K562 (cell line): Measurements from ENCODE around the gene SETSIP. TPM values are rescaled to one million over a fixed set of nuclear protein-coding genes. Genes with fewer than 3 reads are reported as not detected.

Source experiments
- ATAC-seq: fragments of 200-7000 bp; cut with Tn5 transposase; 3 replicates; pipeline ENCODE4 v1.9.1; 2020; ENCODE audit warnings: moderate library complexity
- BruUV-seq: library from RNA; stranded (reverse); fragments of 400-500 nt; replicated peaks from 2 replicates; lab custom pipeline; 2021; lab: Mats Ljungman, UMichigan
- CTCF ChIA-PET: fragments of 300-600 bp; formaldehyde crosslinking; extraction: SDS; loops from one replicate; lab custom pipeline; 2021; ENCODE audit warnings: low intra/inter-chr PET ratio; lab: Yijun Ruan, JAX
- POLR2A ChIA-PET: fragments of 300-600, 350-650 bp; sonication (Branson Sonifier 250); formaldehyde crosslinking; extraction: SDS; loops from one replicate; lab custom pipeline; 2021; ENCODE audit warnings: antibody characterized with exemption, inconsistent platforms; lab: Yijun Ruan, JAX
- DNase-seq, 4 experiments: peaks; one replicate each; pipeline versions ENCODE4 v3.0.0 to v3.0.0-alpha.2; 2011 to 2018; ENCODE audit warnings: low spot score in 3 of 4, mixed read lengths in 3 of 4; ENCODE audit errors: extremely low read depth in 1 of 4
- FAIRE-seq: peaks from 2 replicates; lab custom pipeline; 2011; peaks lifted over from hg19 to GRCh38; lab: Jason Lieb, UNC
- H2AFZ ChIP-seq: 2 replicates; pipeline ENCODE4 v1.6.0; 2011; ENCODE audit warnings: low read depth, low read length, control low read depth, inconsistent platforms
- H3K27ac ChIP-seq: fragments of 200-600 bp; 3 replicates; pipeline ENCODE4 v1.8.0; 2011; ENCODE audit warnings: low read depth, mild to moderate bottlenecking, control low read depth, inconsistent platforms, low read length, moderate library complexity, mixed read lengths; ENCODE audit errors: extremely low read depth
- H3K27me3 ChIP-seq, 2 experiments: fragments of 300-600 bp in 1 of 2; 2 replicates in 1 of 2; 3 replicates in 1 of 2; pipeline versions ENCODE4 v1.6.0 to v1.8.0; 2011; ENCODE audit warnings: inconsistent platforms in 2 of 2, low read length in 2 of 2, mild to moderate bottlenecking in 1 of 2, mixed read lengths in 1 of 2, moderate library complexity in 1 of 2; ENCODE audit not compliant: control insufficient read depth in 2 of 2, insufficient read depth in 2 of 2
- H3K36me3 ChIP-seq: fragments of 300-600 bp; 3 replicates; pipeline ENCODE4 v1.8.0; 2011; ENCODE audit warnings: mild to moderate bottlenecking, low read length, inconsistent platforms; ENCODE audit not compliant: control insufficient read depth, insufficient read depth
- H3K4me1 ChIP-seq, 2 experiments: fragments of 200-600 bp in 1 of 2; replicated peaks in 1 of 2; 2 replicates in 1 of 2; 3 replicates in 1 of 2; pipeline versions ENCODE4 v1.5.1 to v1.8.0; 2011; ENCODE audit warnings: inconsistent platforms in 2 of 2, low read length in 2 of 2, mild to moderate bottlenecking in 1 of 2, mixed read lengths in 1 of 2, moderate library complexity in 1 of 2; ENCODE audit not compliant: control insufficient read depth in 2 of 2, insufficient read depth in 2 of 2
- H3K4me2 ChIP-seq: 2 replicates; pipeline ENCODE4 v1.6.1; 2011; ENCODE audit warnings: low read length, control low read depth, inconsistent platforms, mixed read lengths; ENCODE audit not compliant: insufficient read depth
- H3K4me3 ChIP-seq: fragments of 200-600 bp; sonication (generic), shearing (Covaris generic); 2 replicates; pipeline ENCODE4 v1.5.1; 2016; ENCODE audit warnings: control low read depth, inconsistent platforms
- H3K79me2 ChIP-seq: fragments of 200-600 bp; 3 replicates; pipeline ENCODE4 v1.8.0; 2011; ENCODE audit warnings: low read length, inconsistent platforms; ENCODE audit not compliant: control insufficient read depth, insufficient read depth
- H3K9ac ChIP-seq, 2 experiments: 2 replicates each; pipeline versions ENCODE4 v1.6.0 to v1.6.1; 2011; ENCODE audit warnings: low read depth in 2 of 2, low read length in 2 of 2, control low read depth in 1 of 2, inconsistent platforms in 1 of 2, mild to moderate bottlenecking in 1 of 2, mixed read lengths in 1 of 2; ENCODE audit not compliant: insufficient read depth in 1 of 2
- H3K9me1 ChIP-seq: one replicate; pipeline ENCODE4 v1.6.0; 2011; ENCODE audit warnings: inconsistent platforms, mild to moderate bottlenecking, low read length, moderate library complexity; ENCODE audit not compliant: control insufficient read depth, insufficient read depth
- H3K9me3 ChIP-seq: replicated peaks from 2 replicates; pipeline ENCODE4 v1.5.1; 2011; ENCODE audit warnings: low read depth, low read length, inconsistent platforms; ENCODE audit not compliant: control insufficient read depth, insufficient read depth
- H4K20me1 ChIP-seq: replicated peaks from 2 replicates; pipeline ENCODE4 v1.6.1; 2011; ENCODE audit warnings: low read length, inconsistent platforms, mixed read lengths; ENCODE audit not compliant: control insufficient read depth, insufficient read depth
- CEBPG ChIP-seq, 3 experiments: fragments of 200-800 bp in 1 of 3; sonication (Bioruptor generic) in 1 of 3; sonication (generic) in 1 of 3; formaldehyde crosslinking in 1 of 3; IDR thresholded peaks in 2 of 3; conservative IDR thresholded peaks in 1 of 3; 2 replicates each; pipeline versions ENCODE4 v1.6.1 to v1.8.0; 2016 to 2022; ENCODE audit warnings: missing compliant biosample characterization in 2 of 3, missing genetic modification characterization in 2 of 3, mild to moderate bottlenecking in 1 of 3, missing genetic modification reagents in 1 of 3
- FOXJ3 ChIP-seq: sonication (generic); formaldehyde crosslinking; IDR thresholded peaks from 2 replicates; pipeline ENCODE4 v1.4.0; 2020; ENCODE audit warnings: mild to moderate bottlenecking, missing genetic modification reagents
- HMG20B ChIP-seq: fragments of 250-450 bp; sonication (Bioruptor Pico); IDR thresholded peaks from 2 replicates; pipeline ENCODE4 v1.5.0; 2021; ENCODE audit warnings: mild to moderate bottlenecking
- HNRNPUL1 ChIP-seq: fragments of 200-400 bp; formaldehyde crosslinking; IDR thresholded peaks from 2 replicates; pipeline ENCODE4 v1.6.1; 2017; ENCODE audit warnings: low read length
- KDM4B ChIP-seq, 2 experiments: fragments of 450-650 bp in 1 of 2; sonication (generic) in 1 of 2; IDR thresholded peaks; 2 replicates each; pipeline ENCODE4 v1.6.1; 2016 to 2017; ENCODE audit warnings: borderline replicate concordance in 2 of 2, antibody characterized with exemption in 1 of 2, low read depth in 1 of 2, mild to moderate bottlenecking in 1 of 2
- MCM3 ChIP-seq: fragments of 450-650 bp; IDR thresholded peaks from 2 replicates; pipeline ENCODE4 v1.6.1; 2016
- MEIS2 ChIP-seq: fragments of 450-650 bp; IDR thresholded peaks from 2 replicates; pipeline ENCODE4 v1.6.1; 2014; ENCODE audit warnings: mild to moderate bottlenecking; ENCODE audit not compliant: partially characterized antibody
- PML ChIP-seq: IDR thresholded peaks from 2 replicates; pipeline ENCODE4 v1.6.1; 2012; ENCODE audit warnings: low read length, inconsistent platforms
- SMARCE1 ChIP-seq: fragments of 450-650 bp; IDR thresholded peaks from 2 replicates; pipeline ENCODE4 v1.7.1; 2016; ENCODE audit warnings: mild to moderate bottlenecking
- ZNF165 ChIP-seq: fragments of 250-450 bp; sonication (Bioruptor Pico); IDR thresholded peaks from 2 replicates; pipeline ENCODE4 v1.4.0; 2020; ENCODE audit warnings: borderline replicate concordance
- ZNF212 ChIP-seq: fragments of 450-650 bp; formaldehyde crosslinking; IDR thresholded peaks from 2 replicates; pipeline ENCODE4 v1.4.0; 2020; ENCODE audit warnings: mild to moderate bottlenecking
- ZSCAN32 ChIP-seq: fragments of 450-650 bp; formaldehyde crosslinking; IDR thresholded peaks from 2 replicates; pipeline ENCODE4 v1.4.0; 2020; ENCODE audit warnings: mild to moderate bottlenecking, moderate library complexity
- WGBS: fragments of 100-300 bp; shearing (Covaris generic); methylation state at CpG from one replicate; pipeline ENCODE4 v1.1.6; 2016; ENCODE audit warnings: low coverage, mixed read lengths; ENCODE audit not compliant: insufficient coverage; ENCODE audit errors: missing lambda C conversion rate; 5-methylcytosine and 5-hydroxymethylcytosine counted together
- in situ Hi-C: fragments of 300-500 bp; cut with MboI; formaldehyde crosslinking; loops from 4 replicates; pipeline ENCODE4 v1.15.0; 2018; ENCODE audit warnings: inconsistent platforms, mixed read lengths
- intact Hi-C: fragments of 100-400 bp; cut with micrococcal nuclease; formaldehyde crosslinking; loops from 2 replicates; pipeline ENCODE4 v1.14.2; 2022
- polyA plus RNA-seq, 8 experiments: library from polyadenylated mRNA; depleted of rRNA in 4 of 8; stranded (reverse) in 5 of 8; unstranded in 3 of 8; fragments of >200 nt; fragmentation: Nextera tagmentation in 2 of 8; fragmentation: Illumina TruSeq in 1 of 8; extraction: Ambion mirVana in 2 of 8; extraction: Trizol in 1 of 8; gene quantifications; 2 replicates each; pipeline versions ENCODE4 v1.2.1 to v1.2.3, GENCODE V29; 2011 to 2014; ENCODE audit warnings: inconsistent platforms in 1 of 8, missing spikeins in 1 of 8
- total RNA-seq, 7 experiments: library from RNA; depleted of rRNA in 6 of 7; stranded (reverse); fragments of >200 nt in 6 of 7; fragmentation: Illumina TruSeq in 2 of 7; extraction: Trizol in 2 of 7; gene quantifications; 2 replicates each; pipeline versions ENCODE4 v1.2.1 to v1.2.3, GENCODE V29; 2011 to 2021; ENCODE audit warnings: low replicate concordance in 1 of 7
- TF ChIP-seq, protein P1 (sequence below), 2 experiments: fragments of 450-650 bp in 1 of 2; sonication (generic) in 1 of 2; formaldehyde crosslinking in 1 of 2; IDR thresholded peaks in 1 of 2; conservative IDR thresholded peaks in 1 of 2; 2 replicates each; pipeline versions ENCODE4 v1.6.1 to v1.8.1; 2016 to 2023; ENCODE audit warnings: mild to moderate bottlenecking in 2 of 2, moderate library complexity in 2 of 2, inconsistent platforms in 1 of 2, missing genetic modification reagents in 1 of 2
- TF ChIP-seq, protein P2 (sequence below): fragments of 250-450 bp; sonication (Bioruptor Pico); IDR thresholded peaks from 2 replicates; pipeline ENCODE4 v1.5.0; 2021
- TF ChIP-seq, protein P3 (sequence below): sonication (generic); formaldehyde crosslinking; IDR thresholded peaks from 2 replicates; pipeline ENCODE4 v1.8.1; 2023; ENCODE audit warnings: mild to moderate bottlenecking, missing genetic modification reagents

The SETSIP gene
- total and polyA plus RNA-seq, 9 of the 15 experiments (the other 6 are each of a cell fraction or from before 2014, with no cell fraction given): 0.22 to 0.43 TPM; not detected in 7

DNA sequence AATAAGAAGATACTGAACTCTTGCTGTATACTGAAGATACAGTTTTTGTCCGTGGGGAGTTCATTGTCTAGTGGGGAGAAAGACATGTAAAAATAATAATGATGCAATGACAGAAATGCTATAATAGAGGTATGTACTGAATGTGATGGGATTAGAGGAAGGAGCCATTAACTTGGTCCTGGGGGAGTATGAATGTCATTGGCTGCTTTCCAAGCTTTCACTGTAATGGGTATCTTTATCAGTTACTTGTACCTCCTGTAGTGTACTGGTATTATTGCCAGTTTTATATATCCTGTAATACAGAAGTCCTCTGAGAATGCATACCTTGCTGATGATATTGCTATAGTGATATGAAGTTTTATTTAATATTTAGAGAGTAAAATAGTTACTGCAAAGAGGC lies 12.3 kb upstream of the SETSIP start:
- ATAC-seq: no peak
- WGBS: 13% methylated on average over 1 of the region's 1 CpG
- TF ChIP-seq, protein P1, sequence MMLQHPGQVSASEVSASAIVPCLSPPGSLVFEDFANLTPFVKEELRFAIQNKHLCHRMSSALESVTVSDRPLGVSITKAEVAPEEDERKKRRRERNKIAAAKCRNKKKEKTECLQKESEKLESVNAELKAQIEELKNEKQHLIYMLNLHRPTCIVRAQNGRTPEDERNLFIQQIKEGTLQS (IDR thresholded peaks at IDR 0.05): 0 out of 2 replicates have a peak, but pooled peaks have one; percentile 7
- TF ChIP-seq, protein P1 (CRISPR knock-in tag; conservative IDR thresholded peaks at IDR 0.05): no peak
- TF ChIP-seq ZNF212 (CRISPR knock-in tag) (no peak), MEIS2 (no peak), HNRNPUL1 (no peak), ZSCAN32 (CRISPR knock-in tag) (no peak), CEBPG (CRISPR knock-in tag; IDR thresholded peaks at IDR 0.05) (no peak), CEBPG (tag; conservative IDR thresholded peaks at IDR 0.05 in 1 of 2, IDR thresholded peaks at IDR 0.05 in 1 of 2) (0 out of 4 replicates have a peak, but pooled peaks of 1 of the 2 experiments have one; percentile 15), ZNF165 (CRISPR knock-in tag) (no peak), FOXJ3 (CRISPR knock-in tag) (no peak), KDM4B (IDR thresholded peaks at IDR 0.05; ENCODE audit: borderline replicate concordance in 2 of 2, low read depth in 1 of 2) (no peak), PML (no peak), HMG20B (CRISPR knock-in tag) (no peak), MCM3 (no peak), SMARCE1 (no peak)
- TF ChIP-seq, protein P2, sequence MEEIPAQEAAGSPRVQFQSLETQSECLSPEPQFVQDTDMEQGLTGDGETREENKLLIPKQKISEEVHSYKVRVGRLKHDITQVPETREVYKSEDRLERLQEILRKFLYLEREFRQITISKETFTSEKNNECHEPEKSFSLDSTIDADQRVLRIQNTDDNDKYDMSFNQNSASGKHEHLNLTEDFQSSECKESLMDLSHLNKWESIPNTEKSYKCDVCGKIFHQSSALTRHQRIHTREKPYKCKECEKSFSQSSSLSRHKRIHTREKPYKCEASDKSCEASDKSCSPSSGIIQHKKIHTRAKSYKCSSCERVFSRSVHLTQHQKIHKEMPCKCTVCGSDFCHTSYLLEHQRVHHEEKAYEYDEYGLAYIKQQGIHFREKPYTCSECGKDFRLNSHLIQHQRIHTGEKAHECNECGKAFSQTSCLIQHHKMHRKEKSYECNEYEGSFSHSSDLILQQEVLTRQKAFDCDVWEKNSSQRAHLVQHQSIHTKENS: no peak
- TF ChIP-seq, protein P3, sequence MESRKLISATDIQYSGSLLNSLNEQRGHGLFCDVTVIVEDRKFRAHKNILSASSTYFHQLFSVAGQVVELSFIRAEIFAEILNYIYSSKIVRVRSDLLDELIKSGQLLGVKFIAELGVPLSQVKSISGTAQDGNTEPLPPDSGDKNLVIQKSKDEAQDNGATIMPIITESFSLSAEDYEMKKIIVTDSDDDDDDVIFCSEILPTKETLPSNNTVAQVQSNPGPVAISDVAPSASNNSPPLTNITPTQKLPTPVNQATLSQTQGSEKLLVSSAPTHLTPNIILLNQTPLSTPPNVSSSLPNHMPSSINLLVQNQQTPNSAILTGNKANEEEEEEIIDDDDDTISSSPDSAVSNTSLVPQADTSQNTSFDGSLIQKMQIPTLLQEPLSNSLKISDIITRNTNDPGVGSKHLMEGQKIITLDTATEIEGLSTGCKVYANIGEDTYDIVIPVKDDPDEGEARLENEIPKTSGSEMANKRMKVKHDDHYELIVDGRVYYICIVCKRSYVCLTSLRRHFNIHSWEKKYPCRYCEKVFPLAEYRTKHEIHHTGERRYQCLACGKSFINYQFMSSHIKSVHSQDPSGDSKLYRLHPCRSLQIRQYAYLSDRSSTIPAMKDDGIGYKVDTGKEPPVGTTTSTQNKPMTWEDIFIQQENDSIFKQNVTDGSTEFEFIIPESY (CRISPR knock-in tag): no peak

More for the DNA sequence above, 12.3 kb upstream of the SETSIP start:
- CTCF ChIA-PET: no interaction called here
- intact Hi-C loops: no loop called here
- Histone ChIP-seq H3K4me3 (no peak overlapping the region), H3K79me2 (no peaks in the 10 kb centered on the region), H4K20me1 (no peaks in the 10 kb centered on the region), H3K4me1 (no peaks in the 10 kb centered on the region), H3K36me3 (no peaks in the 10 kb centered on the region), H2AFZ (no peak overlapping the region), H3K9me1 (no peaks in the 10 kb centered on the region), H3K4me2 (no peak overlapping the region), H3K27me3 (no peaks in the 10 kb centered on the region), H3K27ac (no peak overlapping the region), H3K9ac (no peak overlapping the region), H3K9me3 (peaks cover 6% of the 10 kb centered on the region; the same call in 1 of the 2 replicates)
- FAIRE-seq (no peak), DNase-seq (no peak)
- no TSS peak for BruUV-seq
- in situ Hi-C loops: no loop called here
- POLR2A ChIA-PET: no interaction called here
